IPS DF 19.7 (cell line): ENCODE data around the gene GYPA.
"Not testable (repeated sequence)": the region's sequence is repeated elsewhere in the genome, so short reads cannot be mapped to it uniquely, and the experiment has no call there.

Source experiments
- DNase-seq: peaks from one replicate; pipeline ENCODE4 v3.0.0-alpha.2; 2013; ENCODE audit warnings: low read depth, low spot score

Gene GYPA

GRCh38 chr4:144140594-144141295 lies at the start of gene GYPA:
Gene GYPA, minus strand, starts transcription at chr4:144140718. Its CDS starts 83 bp downstream, at chr4:144140635.
- not testable (repeated sequence) for DNase-seq

- DNase-seq, result no peak
These were observed 49.5 kb upstream of the GYPA start for GRCh38 chr4:144190009-144190408.

GRCh38 chr4:144189121-144189520 lies 48.6 kb upstream of the GYPA start:
- DNase-seq, result no peak

GRCh38 chr4:144185086-144185485 lies 44.6 kb upstream of the GYPA start:
- DNase-seq, result no peak

- DNase-seq, result no peak
These were observed 42.6 kb upstream of the GYPA start for GRCh38 chr4:144183165-144183564.

GRCh38 chr4:144181391-144181790 lies 40.9 kb upstream of the GYPA start:
- no peak for DNase-seq

- DNase-seq, result no peak
These were observed 38.7 kb upstream of the GYPA start for GRCh38 chr4:144179152-144179739.

GRCh38 chr4:144178414-144178813 lies 37.9 kb upstream of the GYPA start:
- no peak for DNase-seq

GRCh38 chr4:144176476-144176875 lies 36.0 kb upstream of the GYPA start:
- no peak for DNase-seq

- DNase-seq, result no peak
These were observed 34.0 kb upstream of the GYPA start for GRCh38 chr4:144174401-144175067.

- no peak for DNase-seq
These were observed 31.2 kb upstream of the GYPA start for GRCh38 chr4:144171697-144172096.

- DNase-seq, result no peak
These were observed 28.7 kb upstream of the GYPA start for GRCh38 chr4:144169211-144169610.

GRCh38 chr4:144154044-144154443 lies 13.5 kb upstream of the GYPA start:
- DNase-seq, result no peak

- DNase-seq, result not testable (repeated sequence)
These were observed 2.3 kb upstream of the GYPA start for GRCh38 chr4:144142690-144143326.

- no peak for DNase-seq
These were observed 975 bp upstream of the GYPA start for GRCh38 chr4:144141493-144141892.

GRCh38 chr4:144139991-144140390 lies 527 bp downstream of the GYPA start:
- DNase-seq, result not testable (repeated sequence)

- not testable (repeated sequence) for DNase-seq
These were observed 971 bp downstream of the GYPA start for GRCh38 chr4:144139547-144139946.

GRCh38 chr4:144138239-144138638 lies 2.3 kb downstream of the GYPA start:
- not testable (repeated sequence) for DNase-seq

- DNase-seq, result not testable (repeated sequence)
These were observed 3.2 kb downstream of the GYPA start for GRCh38 chr4:144137137-144137931.

GRCh38 chr4:144136189-144136588 lies 4.3 kb downstream of the GYPA start:
- not testable (repeated sequence) for DNase-seq

- not testable (repeated sequence) for DNase-seq
These were observed 10.4 kb downstream of the GYPA start for GRCh38 chr4:144130167-144130566.
